Activated naive CD4-positive, alpha-beta T cell treated with anti-CD3 and anti-CD28 coated beads, Interleukin-2, amount 50 U/mL, for 24 hours (primary cell): ENCODE data around the gene PCARE.
"Not testable (repeated sequence)": the region's sequence is repeated elsewhere in the genome, so short reads cannot be mapped to it uniquely, and the experiment has no call there.

Source experiments
- H3K27ac Mint-ChIP-seq: one replicate; pipeline ENCODE4 v1.8.0; 2021; ENCODE audit warnings: mild to moderate bottlenecking, mixed read lengths
- H3K27me3 Mint-ChIP-seq: one replicate; pipeline ENCODE4 v1.8.0; 2021; ENCODE audit warnings: mixed read lengths
- H3K36me3 Mint-ChIP-seq: one replicate; pipeline ENCODE4 v1.8.0; 2021; ENCODE audit warnings: mixed read lengths
- H3K4me1 Mint-ChIP-seq: one replicate; pipeline ENCODE4 v1.8.0; 2021; ENCODE audit warnings: mixed read lengths
- H3K4me3 Mint-ChIP-seq: one replicate; pipeline ENCODE4 v1.8.0; 2021; ENCODE audit warnings: mild to moderate bottlenecking, mixed read lengths
- H3K9me3 Mint-ChIP-seq: one replicate; pipeline ENCODE4 v1.8.0; 2021; ENCODE audit warnings: mixed read lengths

Gene PCARE

GRCh38 chr2:29107547-29107946 lies 33.2 kb upstream of the PCARE start:
- not testable (repeated sequence) for H3K9me3 Mint-ChIP-seq, H3K27me3 Mint-ChIP-seq, H3K27ac Mint-ChIP-seq, H3K4me1 Mint-ChIP-seq, H3K36me3 Mint-ChIP-seq, H3K4me3 Mint-ChIP-seq

- H3K9me3 Mint-ChIP-seq: no peaks in the 10 kb centered on the region
- H3K4me1 Mint-ChIP-seq: peaks cover 8% of the 10 kb centered on the region
- H3K4me3 Mint-ChIP-seq: no peak overlapping the region
Measured at GRCh38 chr2:29106980-29107388, 32.7 kb upstream of the PCARE start.

GRCh38 chr2:29106256-29106655 lies 31.9 kb upstream of the PCARE start:
- Mint-ChIP-seq H3K4me1 (peaks cover 7% of the 10 kb centered on the region), H3K36me3 (no peaks in the 10 kb centered on the region), H3K27me3 (no peaks in the 10 kb centered on the region), H3K9me3 (no peaks in the 10 kb centered on the region), H3K4me3 (no peak overlapping the region), H3K27ac (no peak overlapping the region)

More at GRCh38 chr2:29106980-29107388, 32.7 kb upstream of the PCARE start:
- H3K27me3 Mint-ChIP-seq: no peaks in the 10 kb centered on the region
- no peaks in the 10 kb centered on the region for H3K36me3 Mint-ChIP-seq
- no peak overlapping the region for H3K27ac Mint-ChIP-seq

GRCh38 chr2:29105375-29105774 lies 31.1 kb upstream of the PCARE start:
- Mint-ChIP-seq H3K36me3 (no peaks in the 10 kb centered on the region), H3K4me3 (no peak overlapping the region), H3K9me3 (no peaks in the 10 kb centered on the region), H3K27ac (no peak overlapping the region), H3K27me3 (no peaks in the 10 kb centered on the region), H3K4me1 (peaks cover 4% of the 10 kb centered on the region)

GRCh38 chr2:29104688-29105087 lies 30.4 kb upstream of the PCARE start:
- Mint-ChIP-seq H3K27ac (peak overlapping the region; percentile 2), H3K27me3 (no peaks in the 10 kb centered on the region), H3K9me3 (no peaks in the 10 kb centered on the region), H3K36me3 (no peaks in the 10 kb centered on the region), H3K4me1 (peaks cover 4% of the 10 kb centered on the region), H3K4me3 (no peak overlapping the region)

GRCh38 chr2:29100564-29100963 lies 26.2 kb upstream of the PCARE start:
- no peak overlapping the region for H3K27ac Mint-ChIP-seq
- H3K36me3 Mint-ChIP-seq: no peaks in the 10 kb centered on the region
- H3K4me1 Mint-ChIP-seq: peaks cover 4% of the 10 kb centered on the region
- H3K4me3 Mint-ChIP-seq: no peak overlapping the region
- H3K27me3 Mint-ChIP-seq: no peaks in the 10 kb centered on the region
- no peaks in the 10 kb centered on the region for H3K9me3 Mint-ChIP-seq

GRCh38 chr2:29097569-29097968 lies 23.2 kb upstream of the PCARE start:
- H3K9me3 Mint-ChIP-seq: no peaks in the 10 kb centered on the region
- H3K36me3 Mint-ChIP-seq: no peaks in the 10 kb centered on the region
- H3K27me3 Mint-ChIP-seq: no peaks in the 10 kb centered on the region
- no peak overlapping the region for H3K27ac Mint-ChIP-seq
- peaks cover 4% of the 10 kb centered on the region for H3K4me1 Mint-ChIP-seq
- H3K4me3 Mint-ChIP-seq: no peak overlapping the region

- Mint-ChIP-seq H3K4me1 (no peaks in the 10 kb centered on the region), H3K27me3 (no peaks in the 10 kb centered on the region), H3K4me3 (no peak overlapping the region), H3K9me3 (no peaks in the 10 kb centered on the region), H3K27ac (no peak overlapping the region), H3K36me3 (no peaks in the 10 kb centered on the region)
Measured at GRCh38 chr2:29096969-29097368, 22.6 kb upstream of the PCARE start.

GRCh38 chr2:29090311-29090710 lies 16.0 kb upstream of the PCARE start:
- H3K9me3 Mint-ChIP-seq, H3K27me3 Mint-ChIP-seq, H3K36me3 Mint-ChIP-seq, H3K4me1 Mint-ChIP-seq, H3K4me3 Mint-ChIP-seq, H3K27ac Mint-ChIP-seq: not testable (repeated sequence)

- H3K27me3 Mint-ChIP-seq: peaks cover 3% of the 10 kb centered on the region
- H3K27ac Mint-ChIP-seq: no peak overlapping the region
- no peaks in the 10 kb centered on the region for H3K9me3 Mint-ChIP-seq
- H3K4me3 Mint-ChIP-seq: no peak overlapping the region
- no peaks in the 10 kb centered on the region for H3K36me3 Mint-ChIP-seq
- no peaks in the 10 kb centered on the region for H3K4me1 Mint-ChIP-seq
Measured at GRCh38 chr2:29084554-29084953, 10.2 kb upstream of the PCARE start.

GRCh38 chr2:29082804-29083495 lies 8.6 kb upstream of the PCARE start:
- no peaks in the 10 kb centered on the region for H3K36me3 Mint-ChIP-seq
- no peaks in the 10 kb centered on the region for H3K4me1 Mint-ChIP-seq
- H3K9me3 Mint-ChIP-seq: peaks cover 1% of the 10 kb centered on the region
- H3K27ac Mint-ChIP-seq: no peak overlapping the region
- H3K4me3 Mint-ChIP-seq: no peak overlapping the region
- peaks cover 3% of the 10 kb centered on the region for H3K27me3 Mint-ChIP-seq

GRCh38 chr2:29080886-29081743 lies 6.8 kb upstream of the PCARE start:
- Mint-ChIP-seq H3K27me3 (no peaks in the 10 kb centered on the region), H3K4me3 (no peak overlapping the region), H3K27ac (no peak overlapping the region), H3K36me3 (no peaks in the 10 kb centered on the region), H3K9me3 (peaks cover 5% of the 10 kb centered on the region), H3K4me1 (no peaks in the 10 kb centered on the region)

GRCh38 chr2:29079887-29080286 lies 5.6 kb upstream of the PCARE start:
- Mint-ChIP-seq H3K9me3 (peaks cover 5% of the 10 kb centered on the region), H3K4me1 (no peaks in the 10 kb centered on the region), H3K36me3 (no peaks in the 10 kb centered on the region)

GRCh38 chr2:29075894-29076705 lies 1.8 kb upstream of the PCARE start:
- Mint-ChIP-seq H3K4me1 (no peaks in the 10 kb centered on the region), H3K9me3 (peaks cover 5% of the 10 kb centered on the region), H3K4me3 (no peak overlapping the region), H3K27me3 (no peaks in the 10 kb centered on the region), H3K27ac (no peak overlapping the region), H3K36me3 (no peaks in the 10 kb centered on the region)

More at GRCh38 chr2:29079887-29080286, 5.6 kb upstream of the PCARE start:
- Mint-ChIP-seq H3K27me3 (no peaks in the 10 kb centered on the region), H3K27ac (no peak overlapping the region), H3K4me3 (no peak overlapping the region)

GRCh38 chr2:29073933-29074332 lies 390 bp downstream of the PCARE start:
- Mint-ChIP-seq H3K27me3 (no peaks in the 10 kb centered on the region), H3K9me3 (peaks cover 5% of the 10 kb centered on the region), H3K36me3 (no peaks in the 10 kb centered on the region), H3K4me3 (no peak overlapping the region), H3K27ac (no peak overlapping the region), H3K4me1 (no peaks in the 10 kb centered on the region)
